Chondrocyte (in vitro differentiated cells): ENCODE measurements around the gene SYCP3. TPM values are rescaled to one million over a fixed set of nuclear protein-coding genes. Genes with fewer than 3 reads are reported as not detected.
A peak's percentile ranks its signal among the peaks of the same experiment; 100 is the strongest.

ENCODE experiments used
- DNase-seq: peaks from one replicate; pipeline ENCODE4 v3.0.0; 2021; ENCODE audit warnings: mixed read lengths, low spot score
- H3K27ac Mint-ChIP-seq: one replicate; pipeline ENCODE4 v1.8.0; 2021; ENCODE audit warnings: mild to moderate bottlenecking, moderate library complexity, mixed read lengths; ENCODE audit not compliant: unreplicated experiment
- H3K27me3 Mint-ChIP-seq: 2 replicates; pipeline ENCODE4 v1.8.0; 2021; ENCODE audit warnings: low read depth, mixed read lengths
- H3K36me3 Mint-ChIP-seq: 2 replicates; pipeline ENCODE4 v1.8.0; 2021; ENCODE audit warnings: low read depth, mixed read lengths
- H3K4me1 Mint-ChIP-seq: 2 replicates; pipeline ENCODE4 v1.8.0; 2021; ENCODE audit warnings: low read depth, mild to moderate bottlenecking, mixed read lengths
- H3K4me3 Mint-ChIP-seq: one replicate; pipeline ENCODE4 v1.8.0; 2021; ENCODE audit warnings: mild to moderate bottlenecking, moderate library complexity, mixed read lengths; ENCODE audit not compliant: unreplicated experiment
- H3K9me3 Mint-ChIP-seq: 2 replicates; pipeline ENCODE4 v1.8.0; 2021; ENCODE audit warnings: low read depth, mixed read lengths
- CTCF ChIP-seq: fragments of 200-600 bp; sonication (generic); IDR thresholded peaks from 2 replicates; pipeline ENCODE4 v1.5.0; 2021; ENCODE audit warnings: antibody characterized with exemption, mild to moderate bottlenecking, moderate library complexity
- long read RNA-seq: library from polyadenylated mRNA; stranded (forward); transcript quantifications from one replicate; pipeline ENCODE4 v2.0.0, GENCODE V29; 2021
- total RNA-seq: library from RNA; stranded (reverse); gene quantifications from 3 replicates; pipeline ENCODE4 v1.2.1, GENCODE V29; 2021

Gene SYCP3
- 0.05 TPM in 1 of 3 replicates, not detected in the others for total RNA-seq
- long read RNA-seq, result 0 reads

DNA sequence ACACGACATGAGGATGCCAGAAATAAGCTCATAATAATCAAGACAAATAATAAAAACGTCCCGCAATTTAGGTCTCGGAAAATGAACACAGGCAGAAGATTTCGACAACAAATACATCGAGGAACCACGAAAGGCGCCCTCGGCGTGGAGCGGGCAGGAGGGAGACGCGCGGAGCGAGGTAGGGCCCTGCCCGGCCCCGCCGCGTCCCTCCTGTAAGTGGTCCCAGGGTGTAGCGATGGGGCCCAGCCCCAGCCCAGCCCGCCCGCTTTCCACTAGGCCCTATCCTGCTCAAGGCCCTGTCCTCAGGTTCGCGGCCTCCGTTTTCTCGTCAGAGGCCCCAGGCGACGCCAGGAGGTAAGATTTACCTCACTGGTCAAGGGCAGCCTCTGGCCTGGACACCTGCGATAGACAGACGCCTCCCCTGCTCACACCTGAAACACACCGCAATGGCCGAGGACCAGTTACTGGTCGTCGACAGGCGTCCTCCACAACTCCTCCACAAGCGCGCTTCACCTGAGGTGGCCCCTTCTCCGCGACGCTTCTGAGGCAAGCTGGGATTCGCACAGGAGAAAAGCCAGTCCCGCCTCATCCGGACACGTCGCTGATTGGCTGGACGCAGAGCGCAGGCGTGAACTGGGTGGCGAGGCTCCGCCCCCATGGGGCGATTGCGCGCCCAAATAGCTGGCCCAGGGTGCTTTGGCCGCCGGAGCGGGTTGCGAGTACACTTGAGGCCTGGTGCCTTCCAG is at the start of gene SYCP3:
Gene SYCP3 (minus strand): TSS at position 543 of the 746 bp plus-strand sequence. CDS start 1,527 bp downstream, outside the sequence.
- Mint-ChIP-seq H3K27ac (no peak within 1 kb of the TSS), H3K9me3 (no peaks in the 10 kb centered on the region), H3K27me3 (no peaks in the 10 kb centered on the region), H3K36me3 (peaks cover 18% of the 10 kb centered on the region), H3K4me1 (peaks cover 15% of the 10 kb centered on the region), H3K4me3 (no peak within 1 kb of the TSS)
- no peak for DNase-seq
- TF ChIP-seq CTCF, result no peak

DNA sequence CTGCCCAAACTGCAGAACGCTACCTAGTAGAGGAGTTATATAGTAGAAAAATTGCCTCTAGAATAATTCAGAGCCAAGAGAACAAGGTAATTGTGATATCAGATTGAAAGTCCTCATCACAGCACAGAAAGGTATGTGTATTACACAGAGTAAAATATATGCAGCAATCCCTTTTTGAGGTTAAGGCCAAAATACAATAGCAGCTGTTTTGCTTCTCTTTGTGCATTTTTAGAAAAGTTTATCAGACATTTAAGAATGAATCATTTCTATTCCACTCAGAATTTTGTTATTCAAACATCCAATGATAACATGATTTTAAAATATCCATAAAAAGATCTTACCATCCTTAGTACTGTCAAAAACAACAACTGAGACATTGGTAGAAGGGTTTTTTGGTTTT is 46.4 kb upstream of the SYCP3 start:
- TF ChIP-seq CTCF, result no peak
- H3K9me3 Mint-ChIP-seq, result no peaks in the 10 kb centered on the region
- H3K4me1 Mint-ChIP-seq, result peaks cover 25% of the 10 kb centered on the region
- no peaks in the 10 kb centered on the region for H3K27me3 Mint-ChIP-seq
- H3K4me3 Mint-ChIP-seq, result no peak overlapping the region
- no peak overlapping the region for H3K27ac Mint-ChIP-seq
- DNase-seq, result no peak
- peaks cover 11% of the 10 kb centered on the region for H3K36me3 Mint-ChIP-seq

DNA sequence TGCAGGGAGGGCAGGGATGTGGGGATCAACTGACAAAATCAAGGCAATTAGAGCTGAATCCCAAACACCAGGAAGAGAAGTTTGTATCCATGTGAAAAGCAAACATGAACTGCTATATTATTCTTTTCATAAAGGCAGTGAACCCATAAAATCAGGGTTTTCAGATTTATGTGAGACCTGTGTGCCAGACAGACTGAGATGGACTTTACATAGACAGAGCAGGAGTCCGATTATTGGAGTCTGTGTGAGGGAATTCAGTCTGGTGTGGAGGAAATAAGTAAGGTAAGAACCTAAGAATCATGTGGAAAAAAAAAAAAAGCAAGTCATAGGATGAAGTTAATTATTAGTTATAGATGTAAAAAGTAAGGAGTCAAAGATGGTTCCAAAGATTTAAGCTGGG is 45.1 kb upstream of the SYCP3 start:
- TF ChIP-seq CTCF, result no peak
- H3K4me1 Mint-ChIP-seq, result peaks cover 25% of the 10 kb centered on the region
- no peaks in the 10 kb centered on the region for H3K9me3 Mint-ChIP-seq
- H3K4me3 Mint-ChIP-seq, result no peak overlapping the region
- H3K36me3 Mint-ChIP-seq, result peaks cover 7% of the 10 kb centered on the region
- no peak for DNase-seq
- H3K27me3 Mint-ChIP-seq, result no peaks in the 10 kb centered on the region
- H3K27ac Mint-ChIP-seq, result no peak overlapping the region

DNA sequence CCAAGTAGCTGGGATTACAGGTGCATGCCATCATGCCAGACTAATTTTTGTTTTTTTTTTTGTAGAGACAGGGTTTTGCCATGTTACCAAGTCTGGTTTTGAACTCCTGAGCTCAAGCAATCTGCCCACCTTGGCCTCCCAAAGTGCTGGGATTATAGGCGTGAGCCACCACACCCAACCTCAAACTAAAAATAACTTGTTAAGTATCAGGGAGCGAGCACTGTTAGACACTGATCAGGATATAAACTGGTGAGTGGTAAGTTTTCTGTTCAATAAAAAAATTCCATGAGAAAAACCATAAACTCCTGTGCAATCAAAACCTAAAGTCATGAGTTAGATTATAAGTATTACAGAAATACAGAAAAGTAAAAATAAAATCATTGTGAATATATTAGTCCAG is 44.6 kb upstream of the SYCP3 start:
- no peak for TF ChIP-seq CTCF
- peaks cover 1% of the 10 kb centered on the region for H3K36me3 Mint-ChIP-seq
- no peaks in the 10 kb centered on the region for H3K9me3 Mint-ChIP-seq
- no peak for DNase-seq
- H3K27ac Mint-ChIP-seq, result no peak overlapping the region
- no peak overlapping the region for H3K4me3 Mint-ChIP-seq
- H3K27me3 Mint-ChIP-seq, result no peaks in the 10 kb centered on the region
- peaks cover 25% of the 10 kb centered on the region for H3K4me1 Mint-ChIP-seq

GRCh38 chr12:101783150-101783549 is 43.9 kb upstream of the SYCP3 start:
- Mint-ChIP-seq H3K27ac (peak overlapping the region; percentile 70), H3K9me3 (no peaks in the 10 kb centered on the region), H3K27me3 (no peaks in the 10 kb centered on the region), H3K4me3 (no peak overlapping the region), H3K4me1 (peaks cover 28% of the 10 kb centered on the region), H3K36me3 (peaks cover 1% of the 10 kb centered on the region)
- TF ChIP-seq CTCF, result no peak
- no peak for DNase-seq
